IPS DF 4.7 (cell line): ENCODE measurements around the gene ZNF735.
"Not testable (repeated sequence)": the region's sequence is repeated elsewhere in the genome, so short reads cannot be mapped to it uniquely, and the experiment has no call there.

ENCODE experiments used
- DNase-seq: peaks from one replicate; pipeline ENCODE4 v3.0.0-alpha.2; 2013; ENCODE audit warnings: low spot score; ENCODE audit errors: extremely low read depth

Gene ZNF735

DNA sequence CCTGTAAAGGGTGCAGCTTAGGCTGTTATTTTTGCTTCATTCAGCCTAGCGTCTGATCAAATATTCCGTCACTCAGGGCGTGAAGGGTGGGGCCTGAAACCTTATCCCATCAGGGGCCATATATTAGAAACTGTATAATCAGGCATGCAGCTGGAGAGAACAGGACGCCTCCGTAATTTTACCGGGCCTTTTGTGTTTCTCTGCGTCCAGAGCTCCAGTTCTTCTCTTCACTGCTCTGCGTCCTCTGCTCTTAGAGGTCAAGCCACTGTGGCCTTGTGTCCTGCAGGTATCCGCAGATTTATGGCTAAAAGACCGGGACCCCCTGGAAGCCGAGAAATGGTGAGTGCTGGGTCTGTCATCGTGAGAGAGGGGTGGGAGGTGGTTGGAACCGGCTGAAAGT, at the start of gene ZNF735:
TSS of gene ZNF735 (plus strand) at position 301 of the 400 bp plus-strand sequence. CDS start at position 301, 0 bp downstream.
- DNase-seq, result no peak

DNA sequence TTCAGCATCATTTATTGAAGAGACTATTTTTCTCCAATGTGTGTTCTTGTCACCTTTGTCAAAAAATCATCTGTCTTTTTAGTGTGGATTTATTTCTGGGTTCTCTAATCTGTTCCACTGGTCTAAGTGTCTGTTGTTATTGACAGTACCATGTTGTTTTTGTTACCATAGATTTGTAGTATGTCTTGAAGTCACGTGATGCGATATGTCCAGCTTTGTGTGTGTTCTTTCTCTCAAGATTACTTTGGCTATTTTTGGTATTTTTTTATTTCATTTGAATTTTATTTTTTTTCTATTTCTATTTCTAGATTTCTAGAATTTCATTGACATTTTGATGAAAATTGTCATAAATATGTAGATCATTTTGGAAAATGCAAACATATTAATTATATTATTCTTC, 36.0 kb upstream of the ZNF735 start:
- DNase-seq, result not testable (repeated sequence)

DNA sequence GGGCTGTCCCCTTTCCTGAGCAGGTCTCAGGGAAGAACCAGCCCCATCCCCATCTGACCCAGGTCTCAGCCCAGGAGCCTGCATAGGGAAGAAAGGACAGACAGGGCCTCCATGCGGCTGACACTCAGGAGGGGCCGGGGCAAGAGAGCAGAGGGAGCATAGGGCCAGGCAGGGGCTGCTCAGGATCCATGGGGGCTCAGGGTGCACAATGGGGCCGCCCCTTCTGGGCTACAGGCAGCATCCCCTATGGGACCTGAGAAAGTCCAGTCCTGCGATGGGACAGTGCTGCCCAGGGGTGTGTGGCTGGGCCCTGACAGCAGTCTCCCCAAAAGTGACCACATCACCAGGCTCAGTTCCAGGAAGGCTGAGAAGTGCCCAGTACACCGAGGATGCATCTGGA, 32.7 kb upstream of the ZNF735 start:
- no peak for DNase-seq

DNA sequence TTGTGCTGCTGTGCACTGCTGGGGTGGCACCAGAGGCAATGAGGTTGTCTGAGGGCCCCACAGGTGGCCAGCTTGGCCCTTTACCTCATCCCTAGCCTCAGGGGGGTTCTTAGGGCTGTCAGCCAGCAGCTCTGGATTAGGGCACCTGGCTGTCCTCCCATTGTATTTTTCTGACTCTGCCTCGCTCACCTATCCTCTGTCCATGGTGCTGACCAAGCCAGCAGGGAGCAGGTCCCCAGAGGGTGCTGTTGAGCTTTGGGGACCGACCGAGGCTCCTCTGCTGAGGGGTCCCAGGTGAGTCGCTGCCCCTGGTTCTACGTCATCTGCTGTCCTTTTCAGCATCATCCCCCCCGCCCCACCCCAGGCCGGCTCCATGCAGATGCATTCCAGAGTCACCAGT, 32.1 kb upstream of the ZNF735 start:
- DNase-seq, result no peak

DNA sequence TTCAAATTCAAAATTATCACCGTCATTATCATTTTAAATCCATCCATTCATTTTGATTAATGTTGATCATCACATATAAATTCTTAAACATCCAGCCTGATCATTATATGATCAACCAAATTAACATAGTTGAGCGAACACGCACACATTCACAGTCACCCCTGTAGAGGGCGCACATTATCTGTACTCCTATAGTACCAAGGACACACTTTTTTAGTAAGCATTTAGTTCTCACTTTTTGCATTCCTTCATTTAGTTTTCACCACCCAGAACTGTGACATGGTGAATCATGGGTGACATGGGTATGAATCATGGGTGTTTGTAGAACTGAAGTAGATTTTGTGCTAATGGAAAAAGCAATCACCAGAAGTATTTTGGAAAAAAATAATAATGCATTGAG, 26.0 kb upstream of the ZNF735 start:
- DNase-seq, result no peak

DNA sequence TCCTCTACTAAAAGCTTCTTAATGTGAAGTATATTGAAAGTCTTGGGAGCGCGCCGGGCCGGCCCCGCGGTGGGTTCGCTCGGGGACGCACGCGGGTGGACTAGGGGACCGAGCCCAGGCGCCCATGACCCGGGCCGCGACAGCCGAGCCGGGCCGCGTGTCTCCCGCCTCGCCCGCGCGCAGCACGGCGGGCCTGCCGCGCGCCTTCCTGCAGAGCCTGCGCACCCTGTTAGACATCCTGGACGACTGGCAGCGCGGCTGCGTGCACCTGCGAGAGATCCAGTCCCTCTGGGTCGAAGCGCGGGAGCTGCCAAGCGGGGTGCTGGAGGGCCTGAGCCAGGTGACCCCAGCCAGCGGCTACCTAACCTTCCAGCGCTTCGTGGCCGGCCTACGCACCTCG, 25.4 kb upstream of the ZNF735 start:
- no peak for DNase-seq

DNA sequence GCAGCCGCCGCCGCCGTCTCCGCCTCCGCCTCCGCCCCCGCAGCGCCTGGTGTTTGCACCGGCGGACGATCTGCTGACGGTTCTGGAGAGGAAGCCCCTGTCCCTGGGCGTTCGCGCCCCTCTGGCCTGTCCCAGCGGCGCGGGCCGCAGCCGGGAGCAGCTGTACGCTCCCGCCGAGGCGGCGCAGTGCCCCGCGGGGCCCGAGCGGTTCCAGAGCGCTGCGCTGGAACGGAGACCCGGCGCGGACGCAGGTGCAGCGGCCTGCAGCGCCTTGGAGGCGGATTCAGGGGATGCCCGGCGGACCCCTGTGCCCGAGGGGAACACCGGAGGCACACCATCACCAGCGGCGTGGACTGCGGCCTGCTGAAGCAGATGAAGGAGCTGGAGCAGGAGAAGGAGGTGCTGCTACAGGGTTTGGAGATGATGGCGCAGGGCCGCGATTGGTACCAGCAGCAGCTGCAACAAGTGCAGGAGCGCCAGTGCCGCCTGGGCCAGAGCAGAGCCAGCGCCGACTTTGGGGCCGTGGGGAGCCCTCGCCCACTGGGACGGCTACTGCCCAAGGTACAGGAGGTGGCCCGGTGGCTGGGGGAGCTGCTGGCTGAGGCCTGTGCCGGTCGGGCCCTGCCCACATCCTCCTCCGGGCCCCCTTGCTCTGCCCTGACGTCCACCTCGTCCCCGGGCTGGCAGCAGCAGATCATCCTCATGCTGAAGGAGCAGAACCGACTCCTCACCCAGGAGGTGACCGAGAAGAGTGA, 24.8 kb upstream of the ZNF735 start:
- DNase-seq, result no peak

DNA sequence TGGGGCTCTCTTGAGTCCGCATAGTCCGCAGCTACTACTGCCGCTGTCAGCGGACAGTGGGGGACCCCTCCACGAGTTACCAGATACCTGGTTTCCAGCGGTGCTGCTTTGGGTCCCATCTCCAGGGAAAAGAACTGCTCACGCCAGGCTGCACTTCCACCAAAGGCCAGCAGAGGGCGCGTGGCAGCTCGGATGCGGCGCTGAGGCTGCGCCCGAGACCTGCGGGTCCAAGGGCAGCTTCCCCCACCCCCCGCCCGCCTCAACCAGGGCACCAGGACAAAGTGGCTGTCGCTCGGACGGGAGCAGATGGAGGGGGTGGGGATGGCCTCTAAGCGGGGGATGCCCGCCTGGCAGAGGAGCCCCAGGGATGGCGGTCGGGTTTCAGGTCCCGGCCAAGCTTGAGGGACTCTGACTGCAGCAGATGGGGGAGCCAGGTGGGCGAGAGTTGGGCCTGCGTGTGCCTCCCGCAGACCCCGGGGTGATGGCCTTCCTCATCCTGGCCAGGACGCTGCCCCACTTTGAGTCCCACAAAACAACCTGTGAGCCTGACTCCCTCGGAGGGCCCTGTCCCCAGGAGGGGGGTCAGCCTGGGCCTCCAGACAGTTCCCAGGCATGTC, 23.8 kb upstream of the ZNF735 start:
- no peak for DNase-seq

DNA sequence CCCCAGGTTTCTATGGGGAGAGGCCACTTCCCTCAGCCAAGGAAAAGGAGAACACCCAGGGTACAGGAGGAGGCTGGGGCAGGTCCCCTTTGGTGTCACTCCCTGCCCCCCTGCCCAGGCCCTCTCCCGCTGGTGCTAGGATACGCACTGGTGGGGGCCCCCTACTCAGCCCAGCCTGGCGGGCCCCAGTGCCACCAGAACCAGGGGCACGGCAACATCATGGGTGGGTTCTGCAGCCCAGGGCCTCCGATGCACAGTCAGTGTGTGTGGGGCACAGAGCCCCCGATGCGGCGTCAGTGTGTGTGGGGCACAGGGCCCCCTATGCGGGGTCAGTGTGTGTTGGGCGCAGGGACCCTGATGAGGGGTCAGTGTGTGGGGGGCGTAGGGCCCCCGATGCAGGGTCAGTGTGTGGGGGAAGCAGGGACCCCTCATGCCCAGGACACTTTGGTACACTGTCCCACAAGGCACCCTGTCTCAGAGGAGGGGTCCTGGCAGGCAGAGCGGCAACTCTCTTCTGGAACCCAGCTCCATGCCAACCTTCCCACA, 23.1 kb upstream of the ZNF735 start:
- DNase-seq, result no peak

DNA sequence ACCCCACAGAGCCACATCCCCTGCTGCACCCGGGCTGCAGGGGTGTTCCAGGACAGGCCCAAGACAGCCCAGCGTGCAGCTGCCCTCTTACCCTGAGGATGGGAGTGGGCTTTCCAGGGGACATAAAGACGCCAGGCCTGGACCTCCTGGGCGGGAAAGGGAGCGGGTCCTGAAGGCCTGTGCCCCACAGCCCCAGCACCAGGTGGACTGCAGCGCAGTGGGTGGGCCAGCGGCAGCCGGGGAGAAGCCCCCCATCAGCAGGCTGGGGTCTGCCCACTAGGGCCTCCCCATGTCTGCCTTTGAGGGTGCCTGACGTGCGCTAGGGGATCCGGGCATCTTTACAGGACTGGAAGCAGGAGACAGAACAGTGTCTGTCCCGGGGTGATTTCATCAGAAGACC, 22.6 kb upstream of the ZNF735 start:
- no peak for DNase-seq

DNA sequence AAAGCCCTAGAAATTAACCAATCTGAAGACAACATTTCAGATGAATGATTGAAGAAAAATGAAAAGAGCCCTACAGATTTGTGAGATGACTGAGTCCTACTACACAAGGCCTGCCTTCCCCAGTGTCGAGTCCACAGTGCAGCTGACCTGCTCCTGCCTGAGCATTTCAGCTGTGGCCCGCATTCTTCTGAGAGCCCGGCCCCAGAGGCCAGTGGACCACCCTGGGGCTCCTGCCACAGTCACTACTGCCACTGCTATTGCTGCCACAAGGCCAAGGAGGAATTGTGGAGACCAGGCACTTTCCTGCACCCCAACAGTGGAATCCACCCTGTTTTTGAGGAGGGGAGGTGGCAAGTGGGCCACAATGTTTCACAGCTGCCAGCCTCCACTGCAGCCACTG, 19.6 kb upstream of the ZNF735 start:
- no peak for DNase-seq

DNA sequence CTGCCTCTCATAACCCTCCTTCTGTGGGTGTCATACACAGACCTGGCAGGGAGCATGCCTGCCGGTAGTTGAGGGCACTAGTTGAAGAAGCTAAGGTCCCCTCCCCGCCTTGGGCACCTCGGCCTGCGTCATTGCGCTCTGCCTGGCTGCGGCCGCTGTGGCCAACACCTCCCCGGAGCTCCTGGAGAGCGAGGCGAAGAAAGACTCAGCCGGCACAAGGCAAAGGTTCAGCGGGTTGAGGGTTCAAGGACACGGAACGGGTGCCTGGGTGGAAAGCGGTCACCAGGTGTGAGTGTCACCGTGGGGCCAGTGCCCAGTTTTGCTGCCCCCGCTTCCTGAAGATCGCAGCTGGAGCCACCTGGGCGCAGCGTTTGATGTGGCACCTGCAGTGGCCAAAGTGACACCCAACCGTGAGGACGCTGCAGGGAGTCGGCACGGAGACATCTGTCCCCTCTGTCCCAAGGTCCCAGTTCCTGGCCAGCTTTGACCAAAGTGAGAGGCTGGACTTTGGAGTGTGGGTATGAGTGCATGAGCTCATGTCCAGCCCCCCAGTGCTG, 14.8 kb upstream of the ZNF735 start:
- DNase-seq, result no peak

DNA sequence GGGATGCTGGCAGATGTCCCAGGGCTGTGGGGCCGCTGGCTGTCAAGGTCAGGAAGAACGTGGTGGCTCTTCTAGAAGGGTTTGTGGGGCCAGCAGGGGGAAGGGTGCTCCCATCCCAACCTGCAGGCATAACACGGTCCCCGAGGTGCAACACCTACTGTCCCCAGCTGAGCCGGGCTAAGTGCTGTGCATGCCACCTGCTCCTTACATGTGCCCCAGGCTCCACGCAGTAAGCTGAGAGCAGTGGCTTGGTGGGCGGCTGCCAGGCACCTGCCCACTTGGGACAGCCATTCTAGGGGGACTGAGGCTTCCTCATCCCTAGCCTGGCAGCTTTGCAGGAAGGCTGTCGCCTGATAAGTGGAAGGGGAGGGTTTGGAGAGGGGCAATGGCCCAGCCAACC, 14.2 kb upstream of the ZNF735 start:
- DNase-seq, result no peak

DNA sequence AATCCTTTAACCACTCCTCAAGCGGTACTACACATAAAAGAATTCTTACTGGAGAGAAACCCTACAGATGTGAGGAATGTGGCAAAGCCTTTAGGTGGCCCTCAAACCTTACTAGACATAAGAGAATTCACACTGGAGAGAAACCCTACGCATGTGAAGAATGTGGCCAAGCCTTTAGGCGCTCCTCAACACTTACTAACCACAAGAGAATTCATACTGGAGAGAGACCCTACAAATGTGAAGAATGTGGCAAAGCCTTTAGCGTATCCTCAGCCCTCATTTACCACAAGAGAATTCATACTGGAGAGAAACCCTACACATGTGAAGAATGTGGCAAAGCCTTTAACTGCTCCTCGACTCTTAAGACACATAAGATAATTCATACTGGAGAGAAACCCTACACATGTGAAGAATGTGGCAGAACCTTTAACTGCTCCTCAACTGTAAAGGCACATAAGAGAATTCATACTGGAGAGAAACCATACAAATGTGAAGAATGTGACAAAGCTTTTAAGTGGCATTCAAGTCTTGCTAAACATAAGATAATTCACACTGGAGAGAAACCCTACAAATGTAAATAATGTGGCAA, 12.8 kb downstream of the ZNF735 start:
- not testable (repeated sequence) for DNase-seq

DNA sequence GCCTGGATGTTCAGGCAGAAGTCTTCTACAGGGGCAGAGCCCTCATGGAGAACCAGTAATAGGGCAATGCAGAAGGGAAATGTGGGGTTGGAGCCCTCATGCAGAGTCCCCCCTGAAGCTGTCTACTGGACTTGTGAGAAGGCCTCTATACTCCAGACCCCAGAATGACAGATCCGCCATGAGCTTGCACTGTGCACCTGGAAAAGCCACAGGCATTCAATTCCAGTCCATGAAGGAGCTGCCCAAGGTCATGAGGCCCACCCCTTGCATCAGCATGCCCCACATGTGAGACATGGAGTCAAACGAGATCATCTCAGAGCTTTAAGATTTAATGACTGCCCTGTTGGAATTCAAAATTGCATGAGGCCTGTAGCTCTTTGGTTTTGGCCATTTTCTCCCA, 16.4 kb downstream of the ZNF735 start:
- no peak for DNase-seq

DNA sequence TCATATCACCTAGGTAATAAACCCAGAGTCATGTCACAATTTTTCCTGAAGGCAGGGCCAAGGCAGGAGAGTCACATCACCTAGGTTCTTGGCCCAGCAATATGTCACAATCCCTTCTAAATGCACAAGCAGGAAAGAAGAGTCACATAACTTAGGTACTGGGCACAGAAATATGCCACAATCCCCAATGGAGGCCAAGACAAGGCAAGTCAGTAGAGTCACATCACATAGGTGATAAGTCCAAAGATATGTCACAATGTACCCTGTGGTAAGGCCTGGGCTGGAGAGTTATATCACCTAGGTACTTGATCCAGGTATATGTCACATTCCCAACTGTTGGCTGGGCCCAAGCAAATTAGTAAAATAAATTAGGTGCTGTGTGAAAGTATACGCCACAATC, 21.2 kb downstream of the ZNF735 start, which contains the start of gene ZNF679:
TSS of gene ZNF679 (plus strand) at position 301 of the 400 bp plus-strand sequence. CDS start 20,644 bp downstream, outside the sequence.
- DNase-seq, result not testable (repeated sequence)

DNA sequence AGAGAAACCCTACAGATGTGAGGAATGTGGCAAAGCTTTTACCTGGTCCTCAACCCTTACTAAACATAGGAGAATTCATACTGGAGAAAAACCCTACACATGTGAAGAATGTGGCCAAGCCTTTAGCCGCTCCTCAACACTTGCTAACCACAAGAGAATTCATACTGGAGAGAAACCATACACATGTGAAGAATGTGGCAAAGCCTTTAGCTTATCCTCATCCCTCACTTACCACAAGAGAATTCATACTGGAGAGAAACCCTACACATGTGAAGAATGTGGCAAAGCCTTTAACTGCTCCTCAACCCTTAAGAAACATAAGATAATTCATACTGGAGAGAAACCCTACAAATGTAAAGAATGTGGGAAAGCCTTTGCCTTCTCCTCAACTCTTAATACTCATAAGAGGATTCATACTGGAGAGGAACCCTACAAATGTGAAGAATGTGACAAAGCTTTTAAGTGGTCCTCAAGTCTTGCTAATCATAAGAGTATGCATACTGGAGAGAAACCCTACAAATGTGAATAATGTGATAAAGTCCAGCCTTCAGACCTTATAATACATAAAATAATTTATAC, 59.4 kb downstream of the ZNF735 start:
- no peak for DNase-seq
